Loucy (cell line): Measurements from ENCODE around the gene RND1.

Experiments
- EZH2phosphoT487 ChIP-seq: fragments of 200-600 bp; IDR thresholded peaks from 2 replicates; pipeline ENCODE4 v1.6.1; 2018; ENCODE audit warnings: antibody characterized with exemption, mild to moderate bottlenecking, moderate library complexity, borderline replicate concordance
- TF ChIP-seq, protein P1 (sequence below): fragments of 200-600 bp; sonication (generic); conservative IDR thresholded peaks from 2 replicates; pipeline ENCODE4 v1.5.1; 2014; ENCODE audit warnings: mild to moderate bottlenecking, antibody characterized with exemption, low read length

DNA sequence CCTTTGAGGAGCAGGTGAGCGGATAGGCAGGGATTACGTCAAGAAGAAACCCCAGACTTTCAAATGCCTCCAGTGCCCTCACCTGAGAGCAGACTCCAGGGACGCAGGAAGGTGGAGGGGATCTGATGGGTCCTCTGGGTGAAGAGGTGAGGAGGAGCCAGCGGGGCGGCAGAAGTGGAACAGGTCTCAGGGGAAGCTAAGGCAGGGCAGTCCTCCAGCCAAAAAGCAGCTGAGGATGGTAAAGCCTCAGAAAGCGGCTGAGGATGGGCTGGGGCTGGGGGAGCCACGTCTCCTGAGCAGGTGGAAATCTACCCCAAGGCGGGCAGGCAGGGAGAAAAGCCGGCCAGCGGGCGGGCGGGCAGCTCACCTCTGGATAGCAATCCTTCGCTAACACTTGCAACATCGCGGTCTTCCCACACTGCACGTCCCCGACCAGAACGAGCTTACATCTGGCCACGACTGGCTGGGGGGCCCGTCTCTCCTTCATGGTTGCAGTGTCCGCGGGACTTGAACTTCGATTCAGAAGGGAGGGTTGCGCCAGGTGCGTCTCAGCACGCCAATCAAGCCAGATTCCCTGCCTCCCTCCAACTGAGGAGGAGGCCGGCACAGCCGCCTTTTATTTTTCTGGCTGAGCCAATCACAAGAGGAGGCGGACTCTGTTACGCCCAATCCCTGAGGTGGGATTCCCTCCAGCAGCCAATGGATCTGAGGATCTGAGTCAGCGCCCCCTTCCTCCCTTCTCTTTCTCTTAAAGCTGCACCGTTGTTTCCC, at the start of gene RND1:
- TF ChIP-seq, protein P1, sequence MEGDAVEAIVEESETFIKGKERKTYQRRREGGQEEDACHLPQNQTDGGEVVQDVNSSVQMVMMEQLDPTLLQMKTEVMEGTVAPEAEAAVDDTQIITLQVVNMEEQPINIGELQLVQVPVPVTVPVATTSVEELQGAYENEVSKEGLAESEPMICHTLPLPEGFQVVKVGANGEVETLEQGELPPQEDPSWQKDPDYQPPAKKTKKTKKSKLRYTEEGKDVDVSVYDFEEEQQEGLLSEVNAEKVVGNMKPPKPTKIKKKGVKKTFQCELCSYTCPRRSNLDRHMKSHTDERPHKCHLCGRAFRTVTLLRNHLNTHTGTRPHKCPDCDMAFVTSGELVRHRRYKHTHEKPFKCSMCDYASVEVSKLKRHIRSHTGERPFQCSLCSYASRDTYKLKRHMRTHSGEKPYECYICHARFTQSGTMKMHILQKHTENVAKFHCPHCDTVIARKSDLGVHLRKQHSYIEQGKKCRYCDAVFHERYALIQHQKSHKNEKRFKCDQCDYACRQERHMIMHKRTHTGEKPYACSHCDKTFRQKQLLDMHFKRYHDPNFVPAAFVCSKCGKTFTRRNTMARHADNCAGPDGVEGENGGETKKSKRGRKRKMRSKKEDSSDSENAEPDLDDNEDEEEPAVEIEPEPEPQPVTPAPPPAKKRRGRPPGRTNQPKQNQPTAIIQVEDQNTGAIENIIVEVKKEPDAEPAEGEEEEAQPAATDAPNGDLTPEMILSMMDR, result no peak; the same call in 1 of the 2 replicates
- no peak for TF ChIP-seq EZH2phosphoT487
